ENCODE data around the gene WDR47.

WDR47 gene

GRCh38 chr1:109047339-109047738, 5.4 kb upstream of the WDR47 start:
- H2AFZ ChIP-seq (ENCODE audit: low read depth, low read length): no peak overlapping the region
- H3K9ac ChIP-seq (ENCODE audit: low read length): no peak overlapping the region
- no peaks in the 10 kb centered on the region for H3K4me1 ChIP-seq (ENCODE audit: low read length)
- H3K4me3 ChIP-seq (ENCODE audit: low read length): no peak overlapping the region
- no peaks in the 10 kb centered on the region for H4K20me1 ChIP-seq (ENCODE audit: insufficient read depth, low read length)
- no peaks in the 10 kb centered on the region for H3K9me3 ChIP-seq (ENCODE audit: insufficient read depth, low read length)
- no peaks in the 10 kb centered on the region for H3K27me3 ChIP-seq (ENCODE audit: low read depth, low read length)
- no peak overlapping the region for H3K4me2 ChIP-seq (ENCODE audit: low read length)
- no peaks in the 10 kb centered on the region for H3K79me2 ChIP-seq (ENCODE audit: low read length)
- TF ChIP-seq EZH2phosphoT487 (IDR thresholded peaks at IDR 0.05; ENCODE audit: low read depth): no peak
- TF ChIP-seq CTCF (IDR thresholded peaks at IDR 0.05; ENCODE audit: low read depth, low read length): no peak
- no peaks in the 10 kb centered on the region for H3K36me3 ChIP-seq (replicated peaks; ENCODE audit: low read depth, low read length)
- H3K27ac ChIP-seq (ENCODE audit: low read length): no peak overlapping the region

- H3K36me3 ChIP-seq (replicated peaks; ENCODE audit: low read depth, low read length): no peaks in the 10 kb centered on the region
- H3K27me3 ChIP-seq (ENCODE audit: low read depth, low read length): no peaks in the 10 kb centered on the region
- H3K4me2 ChIP-seq (ENCODE audit: low read length): no peak overlapping the region
- no peaks in the 10 kb centered on the region for H3K79me2 ChIP-seq (ENCODE audit: low read length)
- H3K9ac ChIP-seq (ENCODE audit: low read length): no peak overlapping the region
- TF ChIP-seq CTCF (IDR thresholded peaks at IDR 0.05; ENCODE audit: low read depth, low read length) (no peak), EZH2phosphoT487 (IDR thresholded peaks at IDR 0.05; ENCODE audit: low read depth) (no peak)
- no peak overlapping the region for H3K27ac ChIP-seq (ENCODE audit: low read length)
- no peaks in the 10 kb centered on the region for H4K20me1 ChIP-seq (ENCODE audit: insufficient read depth, low read length)
- no peaks in the 10 kb centered on the region for H3K9me3 ChIP-seq (ENCODE audit: insufficient read depth, low read length)
- H2AFZ ChIP-seq (ENCODE audit: low read depth, low read length): no peak overlapping the region
- H3K4me1 ChIP-seq (ENCODE audit: low read length): no peaks in the 10 kb centered on the region
- H3K4me3 ChIP-seq (ENCODE audit: low read length): no peak overlapping the region
These were observed 4.8 kb upstream of the WDR47 start for GRCh38 chr1:109046671-109047070.

- Histone ChIP-seq H3K79me2 (ENCODE audit: low read length) (peaks cover 6% of the 10 kb centered on the region), H3K4me3 (ENCODE audit: low read length) (no peak overlapping the region), H3K9me3 (ENCODE audit: insufficient read depth, low read length) (no peaks in the 10 kb centered on the region), H4K20me1 (ENCODE audit: insufficient read depth, low read length) (no peaks in the 10 kb centered on the region), H3K4me2 (ENCODE audit: low read length) (no peak overlapping the region), H3K27me3 (ENCODE audit: low read depth, low read length) (no peaks in the 10 kb centered on the region), H3K9ac (ENCODE audit: low read length) (no peak overlapping the region), H3K27ac (ENCODE audit: low read length) (no peak overlapping the region), H3K4me1 (ENCODE audit: low read length) (no peaks in the 10 kb centered on the region), H2AFZ (ENCODE audit: low read depth, low read length) (no peak overlapping the region), H3K36me3 (replicated peaks; ENCODE audit: low read depth, low read length) (no peaks in the 10 kb centered on the region)
- TF ChIP-seq EZH2phosphoT487 (IDR thresholded peaks at IDR 0.05; ENCODE audit: low read depth): no peak
These were observed 3.7 kb upstream of the WDR47 start for GRCh38 chr1:109045595-109045994.

GRCh38 chr1:109040989-109041620, 797 bp downstream of the WDR47 start:
- Histone ChIP-seq H2AFZ (ENCODE audit: low read depth, low read length) (peak overlapping the region; percentile 14), H3K9me3 (ENCODE audit: insufficient read depth, low read length) (no peaks in the 10 kb centered on the region), H4K20me1 (ENCODE audit: insufficient read depth, low read length) (no peaks in the 10 kb centered on the region), H3K36me3 (replicated peaks; ENCODE audit: low read depth, low read length) (no peaks in the 10 kb centered on the region), H3K4me2 (ENCODE audit: low read length) (peak overlapping the region; percentile 76), H3K27ac (ENCODE audit: low read length) (peak overlapping the region; percentile 64), H3K27me3 (ENCODE audit: low read depth, low read length) (no peaks in the 10 kb centered on the region), H3K9ac (ENCODE audit: low read length) (peak overlapping the region; percentile 75), H3K79me2 (ENCODE audit: low read length) (peaks cover 26% of the 10 kb centered on the region), H3K4me3 (ENCODE audit: low read length) (peak overlapping the region; percentile 95), H3K4me1 (ENCODE audit: low read length) (peaks cover 6% of the 10 kb centered on the region)
- no peak for TF ChIP-seq EZH2phosphoT487 (IDR thresholded peaks at IDR 0.05; ENCODE audit: low read depth)
- no peak for TF ChIP-seq CTCF (IDR thresholded peaks at IDR 0.05; ENCODE audit: low read depth, low read length)
